ENCODE measurements around the gene BET1L. TPM values are rescaled to one million over a fixed set of nuclear protein-coding genes. Genes with fewer than 3 reads are reported as not detected.

BET1L gene
- total RNA-seq, 2 donors from 2014 or later: 52.1 to 54.8 TPM

DNA sequence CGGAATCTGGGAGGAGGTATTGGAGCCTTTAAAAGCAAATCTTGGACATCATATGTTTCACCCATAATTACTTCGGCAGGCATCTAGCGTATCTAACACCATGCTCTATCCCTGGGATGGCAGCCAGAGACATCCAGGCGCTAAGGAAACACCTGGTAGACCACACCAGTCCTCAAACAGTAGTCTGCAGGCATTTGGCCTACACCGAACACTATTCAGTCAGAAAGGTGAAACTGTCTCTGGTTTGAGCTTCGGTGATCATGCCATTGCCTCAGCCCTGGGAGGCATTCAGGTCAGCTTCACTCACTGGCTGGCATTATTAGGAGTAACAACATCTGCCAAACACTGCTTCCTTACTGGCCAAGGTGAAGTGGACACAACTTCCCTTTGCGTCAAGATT, 17.2 kb upstream of the BET1L start:
- WGBS: 87% methylated on average over 7 of the region's 7 CpGs
- Histone ChIP-seq H3K4me3 (no peak overlapping the region), H3K36me3 (no peaks in the 10 kb centered on the region), H3K27me3 (replicated peaks; ENCODE audit: insufficient read depth) (no peaks in the 10 kb centered on the region), H3K9me3 (no peaks in the 10 kb centered on the region), H3K27ac (no peak overlapping the region), H3K4me1 (replicated peaks) (no peaks in the 10 kb centered on the region)
- intact Hi-C loops (cut with DNase I): no loop called here
- no peak for TF ChIP-seq POLR2AphosphoS5 (IDR thresholded peaks at IDR 0.05)
- TF ChIP-seq POLR2A (IDR thresholded peaks at IDR 0.05): no peak
- TF ChIP-seq CTCF (IDR thresholded peaks at IDR 0.05): no peak
- DNase-seq (ENCODE audit: low spot score): no peak

GRCh38 chr11:223884-224283, 16.7 kb upstream of the BET1L start:
- Histone ChIP-seq H3K36me3 (no peaks in the 10 kb centered on the region), H3K9me3 (no peaks in the 10 kb centered on the region), H3K4me1 (replicated peaks) (no peaks in the 10 kb centered on the region), H3K27ac (no peak overlapping the region), H3K4me3 (no peak overlapping the region), H3K27me3 (replicated peaks; ENCODE audit: insufficient read depth) (no peaks in the 10 kb centered on the region)
- WGBS: 82% methylated on average over 9 of the region's 9 CpGs
- TF ChIP-seq CTCF (IDR thresholded peaks at IDR 0.05): no peak
- no peak for TF ChIP-seq POLR2AphosphoS5 (IDR thresholded peaks at IDR 0.05)
- TF ChIP-seq POLR2A (IDR thresholded peaks at IDR 0.05): no peak
- intact Hi-C loops (cut with DNase I): no loop called here
- DNase-seq (ENCODE audit: low spot score): no peak

- H3K36me3 ChIP-seq: no peaks in the 10 kb centered on the region
- no peak for TF ChIP-seq CTCF (IDR thresholded peaks at IDR 0.05)
- TF ChIP-seq POLR2A (IDR thresholded peaks at IDR 0.05): no peak
- no peak for TF ChIP-seq POLR2AphosphoS5 (IDR thresholded peaks at IDR 0.05)
- no peak overlapping the region for H3K4me3 ChIP-seq
- no peaks in the 10 kb centered on the region for H3K27me3 ChIP-seq (replicated peaks; ENCODE audit: insufficient read depth)
- H3K27ac ChIP-seq: no peak overlapping the region
- no peaks in the 10 kb centered on the region for H3K9me3 ChIP-seq
- intact Hi-C loops (cut with DNase I): no loop called here
- no peak for DNase-seq (ENCODE audit: low spot score)
- H3K4me1 ChIP-seq (replicated peaks): no peaks in the 10 kb centered on the region
- WGBS: 75% methylated on average over 16 of the region's 16 CpGs
Measured at GRCh38 chr11:223026-223789, 16.0 kb upstream of the BET1L start.

GRCh38 chr11:221998-222789, 15.0 kb upstream of the BET1L start:
- no peak for DNase-seq (ENCODE audit: low spot score)
- 90% methylated on average over 14 of the region's 14 CpGs for WGBS

More at GRCh38 chr11:221998-222789, 15.0 kb upstream of the BET1L start:
- H3K4me3 ChIP-seq: no peak overlapping the region
- no peaks in the 10 kb centered on the region for H3K4me1 ChIP-seq (replicated peaks)
- no peaks in the 10 kb centered on the region for H3K9me3 ChIP-seq
- H3K27me3 ChIP-seq (replicated peaks; ENCODE audit: insufficient read depth): no peaks in the 10 kb centered on the region
- H3K27ac ChIP-seq: no peak overlapping the region
- intact Hi-C loops (cut with DNase I): no loop called here
- no peaks in the 10 kb centered on the region for H3K36me3 ChIP-seq
- TF ChIP-seq POLR2AphosphoS5 (IDR thresholded peaks at IDR 0.05) (no peak), POLR2A (IDR thresholded peaks at IDR 0.05) (no peak), CTCF (IDR thresholded peaks at IDR 0.05) (no peak)

All from prostate gland (tissue), 2 donors.